WTC11 (cell line): ENCODE data around the gene TACC2. TPM values are rescaled to one million over a fixed set of nuclear protein-coding genes. Genes with fewer than 3 reads are reported as not detected.

Experiments
- ATAC-seq: fragments of 200-7000 bp; cut with Tn5 transposase; 2 replicates; pipeline ENCODE4 v1.10.0; 2021; ENCODE audit warnings: mild to moderate bottlenecking, moderate library complexity
- CTCF ChIA-PET: fragments of 300-600 bp; sonication (Branson Sonifier 250); formaldehyde crosslinking; loops from one replicate; lab custom pipeline; 2021; ENCODE audit warnings: antibody characterized with exemption; lab: Charles Lee
- POLR2A ChIA-PET: fragments of 350-600 bp; sonication (Branson Sonifier 250); formaldehyde crosslinking; loops from one replicate; lab custom pipeline; 2021; ENCODE audit warnings: antibody characterized with exemption; lab: Charles Lee
- DNase-seq: peaks from one replicate; pipeline ENCODE4 v3.0.0; 2021; ENCODE audit warnings: low spot score
- H3K27ac Mint-ChIP-seq: 2 replicates; pipeline ENCODE4 v1.8.0; 2021; ENCODE audit warnings: mixed read lengths
- H3K27me3 Mint-ChIP-seq: 2 replicates; pipeline ENCODE4 v1.8.0; 2021; ENCODE audit warnings: low read depth, mild to moderate bottlenecking, moderate library complexity, mixed read lengths
- H3K36me3 Mint-ChIP-seq: 2 replicates; pipeline ENCODE4 v1.8.0; 2021; ENCODE audit warnings: mixed read lengths
- H3K4me1 Mint-ChIP-seq: 2 replicates; pipeline ENCODE4 v1.8.0; 2022; ENCODE audit warnings: mixed read lengths
- H3K4me3 Mint-ChIP-seq: 2 replicates; pipeline ENCODE4 v1.8.0; 2021; ENCODE audit warnings: mild to moderate bottlenecking, moderate library complexity, mixed read lengths
- H3K9me3 Mint-ChIP-seq: 2 replicates; pipeline ENCODE4 v1.8.0; 2021; ENCODE audit warnings: mixed read lengths
- CREM ChIP-seq: sonication (generic); formaldehyde crosslinking; IDR thresholded peaks from 2 replicates; pipeline ENCODE4 v1.8.1; 2022; ENCODE audit warnings: mild to moderate bottlenecking, missing genetic modification reagents, moderate library complexity
- ESRRA ChIP-seq: sonication (generic); formaldehyde crosslinking; IDR thresholded peaks from 2 replicates; pipeline ENCODE4 v1.8.1; 2022; ENCODE audit warnings: mild to moderate bottlenecking, missing genetic modification reagents, borderline replicate concordance
- FOXJ3 ChIP-seq: sonication (generic); formaldehyde crosslinking; IDR thresholded peaks from 2 replicates; pipeline ENCODE4 v1.9.0; 2021; ENCODE audit warnings: missing genetic modification reagents, mild to moderate bottlenecking, borderline replicate concordance
- FOXK1 ChIP-seq: sonication (generic); formaldehyde crosslinking; IDR thresholded peaks from 2 replicates; pipeline ENCODE4 v1.8.0; 2022; ENCODE audit warnings: mild to moderate bottlenecking, moderate library complexity, missing genetic modification reagents
- FOXP4 ChIP-seq: sonication (generic); formaldehyde crosslinking; IDR thresholded peaks from 2 replicates; pipeline ENCODE4 v1.8.0; 2022; ENCODE audit warnings: mild to moderate bottlenecking, missing genetic modification reagents
- GABPB1 ChIP-seq: sonication (generic); formaldehyde crosslinking; IDR thresholded peaks from 2 replicates; pipeline ENCODE4 v1.8.1; 2023; ENCODE audit warnings: mild to moderate bottlenecking, missing genetic modification reagents
- GTF2I ChIP-seq: fragments of 250-450 bp; sonication (Bioruptor Pico); conservative IDR thresholded peaks from 2 replicates; pipeline ENCODE4 v1.4.0; 2021; ENCODE audit warnings: mild to moderate bottlenecking
- IRF2 ChIP-seq: sonication (generic); formaldehyde crosslinking; IDR thresholded peaks from 2 replicates; pipeline ENCODE4 v1.8.0; 2022; ENCODE audit warnings: low read depth, missing genetic modification reagents, borderline replicate concordance
- JUN ChIP-seq: sonication (generic); formaldehyde crosslinking; IDR thresholded peaks from 2 replicates; pipeline ENCODE4 v1.8.0; 2023; ENCODE audit warnings: mild to moderate bottlenecking, missing genetic modification reagents
- KAT7 ChIP-seq: sonication (generic); formaldehyde crosslinking; IDR thresholded peaks from 2 replicates; pipeline ENCODE4 v1.8.1; 2023; ENCODE audit warnings: missing genetic modification reagents, mild to moderate bottlenecking, borderline replicate concordance
- MYBL2 ChIP-seq: sonication (generic); formaldehyde crosslinking; IDR thresholded peaks from 2 replicates; pipeline ENCODE4 v1.8.1; 2023; ENCODE audit warnings: mild to moderate bottlenecking, moderate library complexity, missing genetic modification reagents
- OVOL2 ChIP-seq: fragments of 250-450 bp; sonication (Bioruptor Pico); IDR thresholded peaks from 2 replicates; pipeline ENCODE4 v1.9.0; 2021; ENCODE audit warnings: mild to moderate bottlenecking, borderline replicate concordance
- PREB ChIP-seq: sonication (generic); formaldehyde crosslinking; IDR thresholded peaks from 2 replicates; pipeline ENCODE4 v1.8.1; 2022; ENCODE audit warnings: mild to moderate bottlenecking, missing genetic modification reagents, moderate library complexity, borderline replicate concordance
- PRRX2 ChIP-seq: fragments of 250-450 bp; sonication (Bioruptor Pico); IDR thresholded peaks from 2 replicates; pipeline ENCODE4 v1.8.0; 2021; ENCODE audit warnings: mild to moderate bottlenecking
- RORB ChIP-seq: fragments of 250-450 bp; sonication (Bioruptor Pico); IDR thresholded peaks from 2 replicates; pipeline ENCODE4 v1.9.0; 2021; ENCODE audit warnings: mild to moderate bottlenecking
- SMAD4 ChIP-seq: sonication (generic); formaldehyde crosslinking; IDR thresholded peaks from 2 replicates; pipeline ENCODE4 v1.8.0; 2022; ENCODE audit warnings: mild to moderate bottlenecking, missing genetic modification reagents
- TCF7 ChIP-seq: sonication (generic); formaldehyde crosslinking; IDR thresholded peaks from 2 replicates; pipeline ENCODE4 v1.8.0; 2022; ENCODE audit warnings: mild to moderate bottlenecking, low read depth, missing genetic modification reagents, moderate library complexity
- TEAD1 ChIP-seq: sonication (generic); formaldehyde crosslinking; IDR thresholded peaks from 2 replicates; pipeline ENCODE4 v1.8.0; 2022; ENCODE audit warnings: mild to moderate bottlenecking, missing genetic modification reagents
- TP53 ChIP-seq: sonication (generic); formaldehyde crosslinking; IDR thresholded peaks from 2 replicates; pipeline ENCODE4 v1.8.1; 2023; ENCODE audit warnings: mild to moderate bottlenecking, missing genetic modification reagents
- ZBTB21 ChIP-seq: sonication (generic); formaldehyde crosslinking; IDR thresholded peaks from 2 replicates; pipeline ENCODE4 v1.8.1; 2023; ENCODE audit warnings: mild to moderate bottlenecking, missing genetic modification reagents, borderline replicate concordance
- ZNF232 ChIP-seq: sonication (generic); formaldehyde crosslinking; IDR thresholded peaks from 2 replicates; pipeline ENCODE4 v1.8.0; 2022; ENCODE audit warnings: mild to moderate bottlenecking, missing genetic modification reagents
- ZNF396 ChIP-seq: fragments of 250-450 bp; sonication (Bioruptor Pico); IDR thresholded peaks from 2 replicates; pipeline ENCODE4 v1.8.0; 2021; ENCODE audit warnings: mild to moderate bottlenecking, moderate library complexity, borderline replicate concordance
- ZNF532 ChIP-seq: fragments of 250-450 bp; sonication (Bioruptor Pico); IDR thresholded peaks from 2 replicates; pipeline ENCODE4 v1.9.0; 2021; ENCODE audit warnings: mild to moderate bottlenecking, borderline replicate concordance
- total RNA-seq: library from RNA; stranded (reverse); gene quantifications from 3 replicates; pipeline ENCODE4 v1.2.3, GENCODE V29; 2021
- TF ChIP-seq, protein P1 (sequence below): fragments of 250-450 bp; sonication (Bioruptor Pico); IDR thresholded peaks from 2 replicates; pipeline ENCODE4 v1.8.0; 2021; ENCODE audit warnings: mild to moderate bottlenecking
- TF ChIP-seq, protein P2 (sequence below): fragments of 200-600 bp; IDR thresholded peaks from 2 replicates; pipeline ENCODE4 v1.8.0; 2022; ENCODE audit warnings: antibody characterized with exemption
- TF ChIP-seq, protein P3 (sequence below): sonication (generic); formaldehyde crosslinking; IDR thresholded peaks from 2 replicates; pipeline ENCODE4 v1.8.0; 2023; ENCODE audit warnings: missing genetic modification reagents

TACC2 gene
- total RNA-seq, 1 experiment from 2014 or later, result 28.9 TPM

DNA sequence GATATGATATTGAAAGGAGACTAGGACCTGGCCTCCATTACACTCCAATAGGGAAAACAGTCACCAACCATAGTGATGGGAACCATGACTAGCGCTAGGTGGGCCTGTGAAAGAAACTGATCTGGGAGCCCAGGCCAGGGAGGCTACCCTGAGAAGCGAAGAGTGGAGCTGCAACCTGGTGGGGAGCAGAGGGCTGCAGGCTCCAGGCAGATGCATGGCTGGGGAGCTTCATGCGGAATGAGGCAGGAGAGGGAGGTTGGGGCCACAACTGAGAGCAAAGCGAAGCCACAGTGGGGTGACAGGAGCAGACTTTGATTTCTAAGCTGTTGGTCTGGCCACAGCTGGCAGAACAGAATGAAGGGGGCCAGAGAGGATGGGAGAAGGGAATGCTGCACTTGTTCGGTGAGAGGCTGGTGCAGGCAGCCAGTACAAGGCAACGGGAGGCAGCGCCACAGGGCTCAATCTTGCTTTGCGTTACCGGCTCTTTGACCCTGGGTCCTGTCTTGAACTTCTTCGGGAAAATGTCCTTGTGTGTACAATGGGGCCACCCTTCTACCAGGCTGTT, 88.4 kb downstream of the TACC2 start:
- POLR2A ChIA-PET, result no interaction called here
- no peak for DNase-seq
- H3K9me3 Mint-ChIP-seq, result no peaks in the 10 kb centered on the region
- no peaks in the 10 kb centered on the region for H3K27me3 Mint-ChIP-seq
- TF ChIP-seq TP53 (CRISPR knock-in tag) (no peak), GTF2I (CRISPR knock-in tag) (no peak), KAT7 (no peak), CREM (CRISPR knock-in tag) (no peak), FOXK1 (no peak), IRF2 (CRISPR knock-in tag) (no peak), OVOL2 (CRISPR knock-in tag) (no peak), MYBL2 (CRISPR knock-in tag) (no peak), TCF7 (no peak), PRRX2 (CRISPR knock-in tag) (no peak), PREB (CRISPR knock-in tag) (no peak), ZNF396 (no peak), ZNF532 (CRISPR knock-in tag) (no peak), ESRRA (no peak), JUN (CRISPR knock-in tag) (no peak), SMAD4 (CRISPR knock-in tag) (no peak), FOXJ3 (no peak)
- TF ChIP-seq, protein P1, sequence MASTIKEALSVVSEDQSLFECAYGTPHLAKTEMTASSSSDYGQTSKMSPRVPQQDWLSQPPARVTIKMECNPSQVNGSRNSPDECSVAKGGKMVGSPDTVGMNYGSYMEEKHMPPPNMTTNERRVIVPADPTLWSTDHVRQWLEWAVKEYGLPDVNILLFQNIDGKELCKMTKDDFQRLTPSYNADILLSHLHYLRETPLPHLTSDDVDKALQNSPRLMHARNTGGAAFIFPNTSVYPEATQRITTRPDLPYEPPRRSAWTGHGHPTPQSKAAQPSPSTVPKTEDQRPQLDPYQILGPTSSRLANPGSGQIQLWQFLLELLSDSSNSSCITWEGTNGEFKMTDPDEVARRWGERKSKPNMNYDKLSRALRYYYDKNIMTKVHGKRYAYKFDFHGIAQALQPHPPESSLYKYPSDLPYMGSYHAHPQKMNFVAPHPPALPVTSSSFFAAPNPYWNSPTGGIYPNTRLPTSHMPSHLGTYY, result no peak
- TF ChIP-seq, protein P2, sequence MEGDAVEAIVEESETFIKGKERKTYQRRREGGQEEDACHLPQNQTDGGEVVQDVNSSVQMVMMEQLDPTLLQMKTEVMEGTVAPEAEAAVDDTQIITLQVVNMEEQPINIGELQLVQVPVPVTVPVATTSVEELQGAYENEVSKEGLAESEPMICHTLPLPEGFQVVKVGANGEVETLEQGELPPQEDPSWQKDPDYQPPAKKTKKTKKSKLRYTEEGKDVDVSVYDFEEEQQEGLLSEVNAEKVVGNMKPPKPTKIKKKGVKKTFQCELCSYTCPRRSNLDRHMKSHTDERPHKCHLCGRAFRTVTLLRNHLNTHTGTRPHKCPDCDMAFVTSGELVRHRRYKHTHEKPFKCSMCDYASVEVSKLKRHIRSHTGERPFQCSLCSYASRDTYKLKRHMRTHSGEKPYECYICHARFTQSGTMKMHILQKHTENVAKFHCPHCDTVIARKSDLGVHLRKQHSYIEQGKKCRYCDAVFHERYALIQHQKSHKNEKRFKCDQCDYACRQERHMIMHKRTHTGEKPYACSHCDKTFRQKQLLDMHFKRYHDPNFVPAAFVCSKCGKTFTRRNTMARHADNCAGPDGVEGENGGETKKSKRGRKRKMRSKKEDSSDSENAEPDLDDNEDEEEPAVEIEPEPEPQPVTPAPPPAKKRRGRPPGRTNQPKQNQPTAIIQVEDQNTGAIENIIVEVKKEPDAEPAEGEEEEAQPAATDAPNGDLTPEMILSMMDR, result no peak
- TF ChIP-seq, all 79 proteins: peak for 0
- no peak overlapping the region for H3K4me3 Mint-ChIP-seq
- ATAC-seq, result no peak; the same call in 1 of the 2 replicates
- peaks cover 7% of the 10 kb centered on the region for H3K4me1 Mint-ChIP-seq
- H3K36me3 Mint-ChIP-seq, result no peaks in the 10 kb centered on the region
- CTCF ChIA-PET, result interaction anchor here (0.6 kb wide), 1 partner anchor 90 kb away, joined by 3 read pairs; no protein-coding TSS in a partner anchor
- H3K27ac Mint-ChIP-seq, result no peak overlapping the region

- ChIA-PET POLR2A (no interaction called here), CTCF (no interaction called here)
- Mint-ChIP-seq H3K27ac (no peak overlapping the region), H3K27me3 (no peaks in the 10 kb centered on the region), H3K4me3 (no peak overlapping the region), H3K36me3 (no peaks in the 10 kb centered on the region), H3K4me1 (peaks cover 7% of the 10 kb centered on the region), H3K9me3 (no peaks in the 10 kb centered on the region)
- TF ChIP-seq RORB (CRISPR knock-in tag) (no peak), ZBTB21 (no peak), FOXP4 (CRISPR knock-in tag) (no peak), ZNF232 (CRISPR knock-in tag) (no peak), MYBL2 (CRISPR knock-in tag) (no peak), GABPB1 (no peak), TEAD1 (CRISPR knock-in tag) (no peak)
- TF ChIP-seq, protein P3, sequence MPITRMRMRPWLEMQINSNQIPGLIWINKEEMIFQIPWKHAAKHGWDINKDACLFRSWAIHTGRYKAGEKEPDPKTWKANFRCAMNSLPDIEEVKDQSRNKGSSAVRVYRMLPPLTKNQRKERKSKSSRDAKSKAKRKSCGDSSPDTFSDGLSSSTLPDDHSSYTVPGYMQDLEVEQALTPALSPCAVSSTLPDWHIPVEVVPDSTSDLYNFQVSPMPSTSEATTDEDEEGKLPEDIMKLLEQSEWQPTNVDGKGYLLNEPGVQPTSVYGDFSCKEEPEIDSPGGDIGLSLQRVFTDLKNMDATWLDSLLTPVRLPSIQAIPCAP (CRISPR knock-in tag), result no peak
- DNase-seq, result no peak
- no peak for ATAC-seq
Observed at GRCh38 chr10:122078326-122078725, 89.4 kb downstream of the TACC2 start.
